Measurements from ENCODE around the gene INSYN2A. TPM values are rescaled to one million over a fixed set of nuclear protein-coding genes. Genes with fewer than 3 reads are reported as not detected.

Gene INSYN2A
- polyA plus RNA-seq (ENCODE audit: insufficient read length in 4 of 4), result 1 to 10 TPM; 3.3 to 7.2 (median 5.4) TPM

- peak in 1 of 4 donors; percentile 45 for DNase-seq (ENCODE audit: low read depth in 4 of 4, low spot score in 3 of 4)
Observed at GRCh38 chr10:127196282-127197153, at the start of gene INSYN2A. Gene INSYN2A, minus strand, starts transcription at chr10:127196591. Its CDS starts 20,196 bp downstream, at chr10:127176395.

- no peak for DNase-seq (ENCODE audit: low read depth in 4 of 4, low spot score in 3 of 4)
Observed at GRCh38 chr10:127245456-127245855, 49.1 kb upstream of the INSYN2A start.

GRCh38 chr10:127243490-127244272, 47.3 kb upstream of the INSYN2A start:
- DNase-seq (ENCODE audit: low read depth in 4 of 4, low spot score in 3 of 4), result peak in 1 of 4 donors; percentile 5

GRCh38 chr10:127242914-127243313, 46.5 kb upstream of the INSYN2A start:
- no peak for DNase-seq (ENCODE audit: low read depth in 4 of 4, low spot score in 3 of 4)

- no peak for DNase-seq (ENCODE audit: low read depth in 4 of 4, low spot score in 3 of 4)
Observed at GRCh38 chr10:127236266-127236665, 39.9 kb upstream of the INSYN2A start.

- no peak for DNase-seq (ENCODE audit: low read depth in 4 of 4, low spot score in 3 of 4)
Observed at GRCh38 chr10:127234306-127234800, 38.0 kb upstream of the INSYN2A start.

- DNase-seq (ENCODE audit: low read depth in 4 of 4, low spot score in 3 of 4), result no peak
Observed at GRCh38 chr10:127228195-127228787, 31.9 kb upstream of the INSYN2A start.

GRCh38 chr10:127227663-127228062, 31.3 kb upstream of the INSYN2A start:
- no peak for DNase-seq (ENCODE audit: low read depth in 4 of 4, low spot score in 3 of 4)

- DNase-seq (ENCODE audit: low read depth in 4 of 4, low spot score in 3 of 4), result no peak
Observed at GRCh38 chr10:127227027-127227426, 30.6 kb upstream of the INSYN2A start.

- no peak for DNase-seq (ENCODE audit: low read depth in 4 of 4, low spot score in 3 of 4)
Observed at GRCh38 chr10:127221281-127221680, 24.9 kb upstream of the INSYN2A start.

- DNase-seq (ENCODE audit: low read depth in 4 of 4, low spot score in 3 of 4), result no peak
Observed at GRCh38 chr10:127218658-127219057, 22.3 kb upstream of the INSYN2A start.

GRCh38 chr10:127216786-127217185, 20.4 kb upstream of the INSYN2A start:
- DNase-seq (ENCODE audit: low read depth in 4 of 4, low spot score in 3 of 4), result no peak

GRCh38 chr10:127216274-127216673, 19.9 kb upstream of the INSYN2A start:
- DNase-seq (ENCODE audit: low read depth in 4 of 4, low spot score in 3 of 4), result no peak

- no peak for DNase-seq (ENCODE audit: low read depth in 4 of 4, low spot score in 3 of 4)
Observed at GRCh38 chr10:127215866-127216265, 19.5 kb upstream of the INSYN2A start.

GRCh38 chr10:127210936-127211466, 14.6 kb upstream of the INSYN2A start:
- DNase-seq (ENCODE audit: low read depth in 4 of 4, low spot score in 3 of 4), result no peak

- no peak for DNase-seq (ENCODE audit: low read depth in 4 of 4, low spot score in 3 of 4)
Observed at GRCh38 chr10:127207081-127207480, 10.7 kb upstream of the INSYN2A start.

GRCh38 chr10:127203067-127203466, 6.7 kb upstream of the INSYN2A start:
- no peak for DNase-seq (ENCODE audit: low read depth in 4 of 4, low spot score in 3 of 4)

GRCh38 chr10:127200646-127201045, 4.3 kb upstream of the INSYN2A start:
- DNase-seq (ENCODE audit: low read depth in 4 of 4, low spot score in 3 of 4), result no peak

GRCh38 chr10:127198721-127199120, 2.3 kb upstream of the INSYN2A start:
- DNase-seq (ENCODE audit: low read depth in 4 of 4, low spot score in 3 of 4), result no peak

- DNase-seq (ENCODE audit: low read depth in 4 of 4, low spot score in 3 of 4), result no peak
Observed at GRCh38 chr10:127198307-127198706, 1.9 kb upstream of the INSYN2A start.

GRCh38 chr10:127197154-127197432, 702 bp upstream of the INSYN2A start:
- no peak for DNase-seq (ENCODE audit: low read depth in 4 of 4, low spot score in 3 of 4)

Data from right renal pelvis (tissue), 4 donors.